HEK293T (cell line): ENCODE data around the gene WDR64.

ENCODE experiments used
- BHLHE40 ChIP-seq: fragments of 450-650 bp; IDR thresholded peaks from 2 replicates; pipeline ENCODE4 v1.6.1; 2016; ENCODE audit warnings: mild to moderate bottlenecking, moderate library complexity, borderline replicate concordance
- CTBP1 ChIP-seq: fragments of 450-650 bp; IDR thresholded peaks from 2 replicates; pipeline ENCODE4 v1.6.1; 2016; ENCODE audit warnings: borderline replicate concordance
- ELF4 ChIP-seq: fragments of 450-650 bp; IDR thresholded peaks from 2 replicates; pipeline ENCODE4 v1.6.1; 2017; ENCODE audit warnings: antibody characterized with exemption
- FOXA1 ChIP-seq: fragments of 450-650 bp; IDR thresholded peaks from 2 replicates; pipeline ENCODE4 v1.6.1; 2016; ENCODE audit warnings: mild to moderate bottlenecking
- NFRKB ChIP-seq: fragments of 450-650 bp; IDR thresholded peaks from 2 replicates; pipeline ENCODE4 v1.6.1; 2016; ENCODE audit warnings: mild to moderate bottlenecking, moderate library complexity
- ZNF384 ChIP-seq: fragments of 450-650 bp; IDR thresholded peaks from 2 replicates; pipeline ENCODE4 v1.6.1; 2016

DNA sequence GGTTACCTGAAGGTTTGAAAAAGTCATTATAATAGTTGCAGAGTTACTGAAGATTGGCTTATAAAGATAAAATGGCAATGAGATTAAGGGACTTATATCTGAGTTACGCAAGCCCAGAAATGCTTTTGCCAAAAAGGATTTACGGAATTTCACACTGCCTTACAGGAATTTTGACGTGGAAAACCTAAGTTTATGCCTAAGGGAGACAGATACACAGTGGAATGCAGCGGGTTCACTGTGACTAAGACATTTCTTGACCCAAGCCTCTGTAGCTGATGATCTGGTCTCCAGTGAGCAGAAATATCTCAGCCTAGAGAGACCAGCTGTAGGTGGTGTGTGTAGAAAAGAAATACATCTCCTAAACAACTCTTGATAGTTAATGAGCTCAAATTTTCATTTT lies 185.8 kb downstream of the WDR64 start:
- no peak for TF ChIP-seq BHLHE40
- TF ChIP-seq ZNF384: no peak
- no peak for TF ChIP-seq ELF4
- no peak for TF ChIP-seq CTBP1
- no peak for TF ChIP-seq FOXA1
- no peak for TF ChIP-seq NFRKB
